ENCODE results near the gene GPAT2.
"Not testable (repeated sequence)": the region's sequence is repeated elsewhere in the genome, so short reads cannot be mapped to it uniquely, and the experiment has no call there.

The GPAT2 gene

GRCh38 chr2:96022701-96023447 is 11.8 kb downstream of the GPAT2 start:
- not testable (repeated sequence) for DNase-seq

DNA sequence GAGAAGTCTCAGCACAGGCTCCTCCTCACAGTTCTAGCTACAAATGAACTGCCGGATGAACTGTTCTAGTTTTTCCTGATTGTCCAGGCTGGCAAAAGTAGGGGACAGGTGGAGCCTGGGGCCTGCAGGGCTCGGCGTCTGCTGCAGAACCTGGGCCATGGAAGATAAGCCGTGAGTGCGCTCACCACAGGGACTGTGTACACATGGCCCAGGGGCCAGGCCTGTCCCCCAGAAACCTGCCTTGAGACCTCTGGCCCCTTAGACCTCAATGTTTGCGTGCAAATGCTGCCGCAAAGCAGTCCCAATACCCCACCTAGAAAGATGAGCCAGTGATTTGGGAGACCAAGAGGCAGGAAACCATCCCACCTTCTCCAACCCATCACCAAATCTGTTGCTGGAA is 12.6 kb downstream of the GPAT2 start:
- not testable (repeated sequence) for DNase-seq

DNA sequence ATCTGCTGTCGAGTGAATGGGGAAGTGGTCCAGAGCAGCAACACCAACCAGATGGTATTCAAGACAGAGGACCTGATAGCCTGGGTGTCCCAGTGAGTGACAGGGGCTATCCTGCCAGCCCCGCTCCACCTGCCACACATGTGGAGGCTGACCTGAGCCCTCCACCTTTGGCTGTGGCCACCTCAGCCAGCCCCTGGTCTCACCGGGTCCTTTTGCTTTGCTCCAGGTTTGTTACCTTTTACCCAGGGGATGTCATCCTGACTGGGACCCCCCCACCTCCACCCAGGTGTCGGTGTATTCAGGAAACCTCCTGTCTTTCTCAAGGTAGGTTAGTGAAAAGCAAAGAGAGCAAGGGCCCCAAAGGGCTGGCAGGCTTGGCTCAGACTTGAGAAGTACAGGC is 13.6 kb downstream of the GPAT2 start:
- DNase-seq: not testable (repeated sequence)

DNA sequence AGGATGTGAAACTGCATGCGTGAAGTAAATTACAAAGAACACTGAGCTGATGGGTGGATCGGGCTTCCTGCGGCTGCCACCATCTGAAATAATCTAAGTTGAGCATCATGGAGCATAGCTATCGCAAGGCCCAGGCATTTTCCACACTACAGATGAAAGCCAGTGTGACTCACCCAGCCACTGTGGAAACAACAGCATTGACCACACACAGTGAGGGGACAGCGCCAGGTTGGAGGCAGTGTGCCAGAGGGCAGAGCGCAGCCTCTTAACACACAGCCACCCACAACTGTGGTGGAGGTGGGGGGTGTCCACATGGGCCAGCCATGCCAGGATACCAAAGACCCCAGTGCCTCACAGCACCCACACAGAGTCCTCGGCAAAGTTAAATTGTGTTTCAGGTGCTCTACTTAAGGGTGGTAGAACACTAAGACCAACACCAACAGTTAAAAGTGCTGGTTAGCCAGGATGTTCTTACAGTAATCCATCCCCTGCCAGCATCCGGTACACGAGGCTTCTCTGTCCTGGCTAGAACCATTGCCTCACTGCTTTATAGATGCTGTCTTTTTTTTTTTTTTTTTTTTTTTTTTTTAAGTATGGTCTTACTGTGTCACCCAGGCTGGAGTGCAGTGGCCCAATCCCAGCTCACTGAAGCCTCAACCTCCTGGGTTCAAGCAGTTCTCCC is 14.7 kb downstream of the GPAT2 start:
- DNase-seq: not testable (repeated sequence)

- not testable (repeated sequence) for DNase-seq
Measured at GRCh38 chr2:96016321-96016720, 18.4 kb downstream of the GPAT2 start.

DNA sequence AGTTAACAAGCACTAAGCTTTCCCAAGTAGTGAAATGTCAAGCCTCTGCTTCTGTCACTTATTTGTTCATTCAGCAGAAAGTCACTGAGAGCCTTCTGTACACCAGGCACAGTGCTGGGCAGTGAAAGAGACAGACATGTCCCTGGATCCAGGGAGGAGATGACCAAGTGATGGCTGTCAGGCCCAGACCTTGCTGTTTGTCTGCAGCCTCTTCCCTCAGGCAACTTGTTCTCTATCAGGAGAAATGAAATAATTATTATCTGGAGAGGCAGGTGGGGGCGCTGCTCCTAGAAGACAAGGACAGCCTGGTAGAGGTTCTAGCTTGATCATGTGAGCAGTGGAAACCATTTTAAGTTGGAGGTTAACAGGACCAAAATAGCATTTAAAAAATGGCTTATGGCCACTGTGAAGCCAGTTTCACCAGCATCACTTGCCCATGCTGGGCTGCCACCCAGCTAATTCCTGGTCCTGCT is 21.9 kb downstream of the GPAT2 start:
- DNase-seq: not testable (repeated sequence)

GRCh38 chr2:96012086-96012791 is 22.5 kb downstream of the GPAT2 start:
- DNase-seq: not testable (repeated sequence)

- DNase-seq: not testable (repeated sequence)
Measured at GRCh38 chr2:96011129-96011455, 23.6 kb downstream of the GPAT2 start.

GRCh38 chr2:96010320-96011128 is 24.2 kb downstream of the GPAT2 start:
- not testable (repeated sequence) for DNase-seq

- not testable (repeated sequence) for DNase-seq
Measured at GRCh38 chr2:96009833-96010232, 24.9 kb downstream of the GPAT2 start.

DNA sequence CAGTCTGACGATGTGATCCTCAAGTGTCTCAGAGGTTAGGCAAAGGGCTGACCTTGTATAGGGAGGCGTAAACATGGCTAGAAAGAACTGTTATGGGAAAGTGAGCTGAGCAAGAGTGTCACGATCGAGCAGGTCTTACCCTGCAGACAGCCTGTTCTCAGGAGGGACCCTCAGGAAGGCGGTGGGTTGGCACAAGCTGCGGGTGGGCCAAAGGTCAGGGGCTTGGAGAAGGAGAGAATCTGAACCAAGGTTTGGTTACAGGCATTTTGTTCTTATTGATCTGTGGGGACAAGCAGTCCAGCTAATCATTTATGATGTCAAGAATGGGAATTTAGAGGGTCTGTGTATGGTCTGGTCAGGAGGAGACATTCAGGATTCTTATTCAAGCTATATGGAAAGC is 26.7 kb downstream of the GPAT2 start:
- DNase-seq: not testable (repeated sequence)

DNA sequence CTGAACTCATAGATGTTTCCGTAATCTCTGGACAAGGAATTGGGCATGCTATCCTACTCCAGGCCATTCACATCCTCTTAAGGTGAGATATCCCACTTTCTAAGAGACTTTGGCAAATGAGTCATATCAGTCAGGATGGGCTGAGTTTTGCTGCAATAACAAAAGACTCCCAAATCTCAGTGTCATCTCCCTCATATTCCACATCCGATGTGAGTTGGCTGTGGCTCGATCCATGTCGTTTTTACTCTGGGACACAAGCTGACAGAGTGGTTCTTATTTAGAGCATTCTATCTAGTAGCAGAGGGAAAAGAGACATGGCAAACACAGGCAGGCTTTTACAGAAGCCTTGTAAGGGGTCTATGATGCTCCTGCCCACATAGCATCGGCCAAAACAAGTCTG is 28.5 kb downstream of the GPAT2 start:
- not testable (repeated sequence) for DNase-seq

DNA sequence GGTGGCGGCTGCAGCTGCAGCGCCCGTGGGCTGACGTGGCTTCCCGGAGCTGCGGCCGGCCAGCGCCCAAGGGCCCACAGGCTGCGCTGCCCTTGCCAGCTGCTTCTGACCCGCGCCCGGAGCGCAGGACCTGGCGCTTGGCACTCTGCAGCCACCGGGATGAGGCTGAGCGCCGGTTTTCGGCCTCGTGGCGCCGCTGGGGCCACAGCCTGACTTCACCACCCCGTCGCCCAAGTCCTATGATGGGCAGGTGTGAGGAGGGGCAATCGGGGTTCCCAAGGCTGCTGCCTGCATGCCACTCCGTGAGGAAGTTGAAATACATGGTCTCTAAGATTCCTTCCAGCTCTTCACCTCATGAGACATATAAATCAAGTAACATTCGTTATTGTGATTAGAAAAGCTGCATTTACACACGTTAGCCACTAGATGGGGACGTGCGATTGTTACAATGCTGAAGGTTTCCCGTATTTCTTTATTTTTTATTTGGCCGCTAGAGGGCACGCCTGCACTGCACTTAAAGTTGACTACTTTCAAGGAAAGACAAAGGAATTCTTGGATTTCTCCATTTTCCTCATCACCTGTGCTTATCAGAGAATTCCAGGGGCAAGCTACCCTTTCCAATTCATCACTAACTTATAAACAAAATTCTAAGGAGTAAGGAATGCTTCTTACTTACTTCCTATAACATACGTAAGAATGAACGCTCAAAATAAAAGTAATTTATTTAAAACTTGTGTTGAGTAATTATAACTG is 42.0 kb downstream of the GPAT2 start:
- not testable (repeated sequence) for DNase-seq

- DNase-seq: not testable (repeated sequence)
Measured at GRCh38 chr2:95992102-95992501, 42.6 kb downstream of the GPAT2 start.

- not testable (repeated sequence) for DNase-seq
Measured at GRCh38 chr2:95991351-95992094, 43.2 kb downstream of the GPAT2 start, which contains the start of gene ANKRD36C. ANKRD36C (minus strand) TSS chr2:95991824; CDS start chr2:95991708, 116 bp downstream.

DNA sequence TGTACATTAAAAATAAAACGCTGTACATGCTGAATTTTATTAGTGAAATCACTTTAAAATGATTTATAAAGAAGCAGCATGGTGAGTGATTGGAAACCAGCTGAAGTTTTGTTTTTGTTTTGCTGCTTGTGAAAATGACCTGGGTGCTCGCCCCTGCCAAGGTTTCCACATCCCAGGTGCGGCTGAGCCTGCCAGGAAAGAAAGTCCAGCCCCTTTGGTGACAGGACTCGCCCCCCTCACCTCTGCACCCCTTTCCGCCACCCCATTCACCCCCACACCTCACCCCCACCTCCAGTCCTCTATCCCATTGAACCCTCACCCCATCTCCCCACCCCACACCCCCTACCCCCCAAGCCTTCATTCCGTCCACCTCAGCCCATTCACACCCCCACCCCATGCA is 43.8 kb downstream of the GPAT2 start:
- not testable (repeated sequence) for DNase-seq
